A549 treated with DMSO at 1 μM for 4 hours (cell line): ENCODE data around the gene FLNC. TPM values are rescaled to one million over a fixed set of nuclear protein-coding genes. Genes with fewer than 3 reads are reported as not detected.

Experiments
- total RNA-seq: library from RNA; stranded (reverse); fragments of 200-300 nt; extraction: Qiagen RNA extraction; gene quantifications from 5 replicates; pipeline ENCODE4 v1.2.3, GENCODE V29; 2022; ENCODE audit warnings: low read depth

FLNC gene, protein sequence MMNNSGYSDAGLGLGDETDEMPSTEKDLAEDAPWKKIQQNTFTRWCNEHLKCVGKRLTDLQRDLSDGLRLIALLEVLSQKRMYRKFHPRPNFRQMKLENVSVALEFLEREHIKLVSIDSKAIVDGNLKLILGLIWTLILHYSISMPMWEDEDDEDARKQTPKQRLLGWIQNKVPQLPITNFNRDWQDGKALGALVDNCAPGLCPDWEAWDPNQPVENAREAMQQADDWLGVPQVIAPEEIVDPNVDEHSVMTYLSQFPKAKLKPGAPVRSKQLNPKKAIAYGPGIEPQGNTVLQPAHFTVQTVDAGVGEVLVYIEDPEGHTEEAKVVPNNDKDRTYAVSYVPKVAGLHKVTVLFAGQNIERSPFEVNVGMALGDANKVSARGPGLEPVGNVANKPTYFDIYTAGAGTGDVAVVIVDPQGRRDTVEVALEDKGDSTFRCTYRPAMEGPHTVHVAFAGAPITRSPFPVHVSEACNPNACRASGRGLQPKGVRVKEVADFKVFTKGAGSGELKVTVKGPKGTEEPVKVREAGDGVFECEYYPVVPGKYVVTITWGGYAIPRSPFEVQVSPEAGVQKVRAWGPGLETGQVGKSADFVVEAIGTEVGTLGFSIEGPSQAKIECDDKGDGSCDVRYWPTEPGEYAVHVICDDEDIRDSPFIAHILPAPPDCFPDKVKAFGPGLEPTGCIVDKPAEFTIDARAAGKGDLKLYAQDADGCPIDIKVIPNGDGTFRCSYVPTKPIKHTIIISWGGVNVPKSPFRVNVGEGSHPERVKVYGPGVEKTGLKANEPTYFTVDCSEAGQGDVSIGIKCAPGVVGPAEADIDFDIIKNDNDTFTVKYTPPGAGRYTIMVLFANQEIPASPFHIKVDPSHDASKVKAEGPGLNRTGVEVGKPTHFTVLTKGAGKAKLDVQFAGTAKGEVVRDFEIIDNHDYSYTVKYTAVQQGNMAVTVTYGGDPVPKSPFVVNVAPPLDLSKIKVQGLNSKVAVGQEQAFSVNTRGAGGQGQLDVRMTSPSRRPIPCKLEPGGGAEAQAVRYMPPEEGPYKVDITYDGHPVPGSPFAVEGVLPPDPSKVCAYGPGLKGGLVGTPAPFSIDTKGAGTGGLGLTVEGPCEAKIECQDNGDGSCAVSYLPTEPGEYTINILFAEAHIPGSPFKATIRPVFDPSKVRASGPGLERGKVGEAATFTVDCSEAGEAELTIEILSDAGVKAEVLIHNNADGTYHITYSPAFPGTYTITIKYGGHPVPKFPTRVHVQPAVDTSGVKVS (N-terminal part only)
- 4.9 to 7.3 TPM (median 5.9 TPM) in 5 replicates for total RNA-seq

DNA sequence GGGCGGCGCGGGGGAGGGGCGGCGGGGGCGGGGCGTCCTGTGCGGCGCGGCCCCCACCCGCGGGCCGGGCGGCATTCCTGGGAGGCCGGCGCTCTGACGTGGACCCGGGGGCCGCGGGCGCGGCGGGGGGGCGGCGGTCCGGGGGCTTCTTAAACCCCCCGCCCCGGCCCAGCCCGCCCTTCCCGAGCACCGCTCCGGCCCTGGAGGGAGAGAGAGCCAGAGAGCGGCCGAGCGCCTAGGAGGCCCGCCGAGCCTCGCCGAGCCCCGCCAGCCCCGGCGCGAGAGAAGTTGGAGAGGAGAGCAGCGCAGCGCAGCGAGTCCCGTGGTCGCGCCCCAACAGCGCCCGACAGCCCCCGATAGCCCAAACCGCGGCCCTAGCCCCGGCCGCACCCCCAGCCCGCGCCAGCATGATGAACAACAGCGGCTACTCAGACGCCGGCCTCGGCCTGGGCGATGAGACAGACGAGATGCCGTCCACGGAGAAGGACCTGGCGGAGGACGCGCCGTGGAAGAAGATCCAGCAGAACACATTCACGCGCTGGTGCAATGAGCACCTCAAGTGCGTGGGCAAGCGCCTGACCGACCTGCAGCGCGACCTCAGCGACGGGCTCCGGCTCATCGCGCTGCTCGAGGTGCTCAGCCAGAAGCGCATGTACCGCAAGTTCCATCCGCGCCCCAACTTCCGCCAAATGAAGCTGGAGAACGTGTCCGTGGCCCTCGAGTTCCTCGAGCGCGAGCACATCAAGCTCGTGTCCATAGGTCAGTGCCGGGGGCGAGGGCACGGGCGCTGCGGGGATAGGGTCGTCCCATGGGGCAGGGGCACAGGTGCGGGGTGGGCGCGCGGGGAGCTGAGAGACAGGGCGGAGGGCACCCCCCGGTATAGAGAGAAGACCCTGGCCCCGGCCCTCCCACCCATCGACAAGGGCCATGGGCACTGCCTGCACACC lies at the start of gene FLNC:
Gene FLNC (plus strand): TSS at position 176 of the 947 bp plus-strand sequence. CDS start 232 bp downstream, at position 408.

DNA sequence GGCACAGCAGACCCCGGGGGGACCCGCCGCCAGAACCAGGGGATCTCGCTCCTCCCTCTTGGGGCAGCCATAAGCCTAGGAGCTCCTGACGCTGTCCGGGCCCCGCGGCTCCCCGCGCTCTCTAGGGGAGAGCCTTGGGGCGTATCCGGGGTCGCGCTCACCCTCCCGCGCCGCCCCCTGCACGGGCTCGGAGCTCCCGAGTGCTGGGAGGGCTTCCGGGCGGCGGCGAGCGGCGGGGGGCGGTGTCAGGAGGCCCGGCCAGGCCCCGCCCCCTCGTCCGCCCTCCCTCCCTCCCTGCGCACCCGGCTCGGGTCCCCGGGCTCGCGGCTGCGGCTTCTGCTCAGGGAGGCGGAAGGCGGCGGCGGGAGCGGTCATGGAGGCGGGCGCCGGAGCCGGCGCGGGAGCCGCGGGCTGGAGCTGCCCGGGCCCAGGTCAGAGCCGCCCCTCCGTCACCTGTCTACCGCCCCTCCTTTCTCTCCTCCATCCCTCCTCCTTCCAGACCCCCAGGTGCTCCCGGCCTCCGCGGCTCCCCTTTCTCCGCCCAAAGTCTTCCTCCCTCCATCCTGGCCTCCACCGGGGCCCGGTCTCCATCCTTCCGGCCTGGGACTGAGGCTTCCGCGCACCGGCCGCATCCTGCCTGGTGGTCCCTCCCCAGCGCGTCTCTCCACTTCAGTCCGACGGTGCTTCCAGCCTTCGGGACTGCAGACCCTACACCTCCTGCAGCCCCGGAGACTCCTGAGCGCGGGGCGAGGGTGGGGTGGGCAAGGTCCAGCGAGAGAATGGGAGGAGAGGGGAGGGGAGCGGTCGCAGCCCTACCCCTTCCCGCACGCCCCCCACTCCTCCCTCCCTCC lies 38.9 kb upstream of the FLNC start, which contains the start of gene CCDC136:
Gene CCDC136 (plus strand): TSS at position 848 of the 851 bp plus-strand sequence. CDS start 444 bp downstream, outside the sequence.

DNA sequence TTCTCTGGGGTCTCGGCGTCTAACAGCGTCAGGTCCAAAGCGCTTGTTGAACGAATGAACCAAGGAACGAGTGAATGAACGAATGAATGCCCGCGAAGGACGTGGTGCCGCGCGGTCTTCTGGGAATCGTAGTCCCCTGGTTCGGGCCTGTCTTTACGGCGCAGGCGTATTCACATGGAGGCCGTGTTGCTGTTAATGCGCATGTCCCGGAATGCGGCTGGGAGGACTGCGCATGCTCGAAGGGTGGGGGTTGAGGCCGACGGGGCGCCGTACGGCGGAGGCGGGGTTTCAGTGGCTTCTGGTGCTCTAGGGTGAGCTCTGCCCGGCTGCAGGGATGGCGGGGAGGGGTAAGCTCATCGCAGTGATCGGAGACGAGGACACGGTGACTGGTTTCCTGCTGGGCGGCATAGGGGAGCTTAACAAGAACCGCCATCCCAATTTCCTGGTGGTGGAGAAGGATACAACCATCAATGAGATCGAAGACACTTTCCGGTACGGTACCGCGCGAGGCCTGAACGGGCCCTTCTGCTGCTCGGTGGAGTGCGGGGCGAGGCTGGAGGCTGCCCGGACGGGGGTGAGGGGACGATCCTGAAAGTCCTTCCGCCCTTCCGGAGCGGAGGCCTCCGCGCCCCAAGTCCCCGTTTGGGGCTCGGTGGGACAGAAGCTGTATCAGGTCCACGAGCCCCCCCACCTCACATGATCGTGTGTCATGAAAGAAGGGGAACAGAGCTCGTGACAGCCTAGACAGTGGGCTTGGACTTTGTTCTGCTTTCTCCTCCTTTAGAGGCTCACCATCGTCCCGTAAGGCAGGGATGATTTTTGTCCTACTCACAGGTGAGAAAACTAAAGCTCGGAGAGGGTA lies 32.6 kb downstream of the FLNC start, which contains the start of gene ATP6V1F:
Gene ATP6V1F (plus strand): TSS at position 286 of the 862 bp plus-strand sequence. CDS start 49 bp downstream, at position 335.

Other genes starting within 250 kb of the FLNC start
- 0.26 to 0.80 TPM (median 0.65 TPM) in 5 replicates for gene GARIN1A, start 158.1 kb upstream of the FLNC start, total RNA-seq
- 132 to 203 TPM (median 166 TPM) in 5 replicates for gene CALU, start 91.0 kb upstream of the FLNC start, total RNA-seq
- not detected in 5 replicates for gene OPN1SW, start 54.6 kb upstream of the FLNC start, total RNA-seq
- 1.8 to 3.0 TPM (median 2.5 TPM) in 5 replicates for gene CCDC136, start 38.4 kb upstream of the FLNC start, total RNA-seq
- 230 to 302 TPM (median 244 TPM) in 5 replicates for gene ATP6V1F, start 32.5 kb downstream of the FLNC start, total RNA-seq
- 0.08 to 0.31 TPM (median 0.17 TPM) in 5 replicates for gene KCP, start 80.3 kb downstream of the FLNC start, total RNA-seq
- gene IRF5, start 107.5 kb downstream of the FLNC start, total RNA-seq, result 12.8 to 17.4 TPM (median 14.7 TPM) in 5 replicates
- 43.0 to 48.7 TPM (median 45.8 TPM) in 5 replicates for gene TNPO3, start 224.7 kb downstream of the FLNC start, total RNA-seq